ENCODE measurements around the gene RNF31.
A peak's percentile ranks its signal among the peaks of the same experiment; 100 is the strongest.
"Not testable (repeated sequence)": the region's sequence is repeated elsewhere in the genome, so short reads cannot be mapped to it uniquely, and the experiment has no call there.

RNF31 gene

DNA sequence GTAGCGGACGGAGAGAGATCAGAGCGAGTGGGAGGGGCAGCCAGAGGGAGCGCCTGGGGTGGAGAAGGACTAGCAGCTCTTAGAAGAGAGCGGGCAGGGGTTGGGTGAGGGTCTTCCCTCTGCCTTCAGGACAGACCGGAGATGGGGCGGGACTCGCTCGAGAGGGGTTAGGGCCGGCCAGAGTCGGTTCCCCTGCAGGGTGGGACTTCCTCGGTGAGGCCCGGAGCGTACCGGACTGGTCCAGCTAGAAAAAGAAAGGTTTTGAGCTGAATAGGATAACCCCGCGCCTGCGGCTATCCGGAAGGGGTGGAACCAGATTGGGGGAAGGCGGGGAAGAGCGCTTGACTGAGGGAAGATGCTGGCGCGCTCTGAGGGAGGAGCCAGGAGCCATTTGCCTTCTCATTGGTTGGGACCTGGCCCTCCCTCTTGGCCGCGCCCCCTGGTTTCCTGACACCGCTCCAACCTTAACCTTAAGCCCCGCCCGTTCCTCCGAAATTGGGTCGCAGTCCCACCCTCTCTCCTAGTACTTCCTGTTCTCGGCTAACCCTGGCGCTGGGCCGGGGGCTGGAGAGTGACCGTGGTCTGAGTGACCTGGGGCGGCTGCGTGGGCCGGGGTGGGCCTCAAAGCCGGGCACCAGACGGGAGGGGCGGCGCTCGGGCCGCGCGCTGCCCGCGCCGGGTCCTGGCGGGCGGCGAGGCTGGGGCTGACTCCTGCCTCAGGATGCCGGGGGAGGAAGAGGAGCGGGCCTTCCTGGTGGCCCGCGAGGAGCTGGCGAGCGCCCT lies at the start of gene RNF31:
Gene RNF31, plus strand, starts transcription at position 521 of the 783 bp plus-strand sequence. Its CDS starts 201 bp downstream, at position 722.
- peak; percentile 98 for DNase-seq (ENCODE audit: low spot score)

DNA sequence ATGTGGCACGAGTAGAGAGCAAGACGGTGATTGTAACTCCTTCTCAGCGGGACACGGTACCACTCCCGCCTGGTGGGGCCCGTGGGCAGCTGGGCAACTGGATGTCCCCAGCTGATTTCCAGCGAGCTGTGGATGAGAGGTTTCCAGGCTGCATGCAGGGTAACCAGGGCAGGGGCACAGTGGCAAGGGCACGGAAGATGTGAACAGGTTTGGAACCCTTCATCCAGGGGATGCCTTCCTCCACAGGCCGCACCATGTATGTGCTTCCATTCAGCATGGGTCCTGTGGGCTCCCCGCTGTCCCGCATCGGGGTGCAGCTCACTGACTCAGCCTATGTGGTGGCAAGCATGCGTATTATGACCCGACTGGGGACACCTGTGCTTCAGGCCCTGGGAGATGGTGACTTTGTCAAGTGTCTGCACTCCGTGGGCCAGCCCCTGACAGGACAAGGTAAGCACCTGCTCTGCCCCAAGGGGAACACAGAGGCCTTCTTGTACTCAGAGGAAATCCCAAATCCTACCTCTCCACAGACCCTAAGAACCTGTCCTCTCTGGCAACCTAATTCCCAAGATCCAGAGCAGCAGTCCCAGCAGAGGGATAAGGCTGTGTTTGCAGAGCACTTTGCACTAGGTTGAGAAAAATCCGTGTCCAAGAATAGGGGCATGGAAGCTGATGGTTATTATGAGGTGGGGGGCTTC lies 48.9 kb upstream of the RNF31 start:
- DNase-seq (ENCODE audit: low spot score) = no peak

- DNase-seq (ENCODE audit: low spot score) = no peak
Observed at GRCh38 chr14:24098927-24099813, 48.1 kb upstream of the RNF31 start.

GRCh38 chr14:24100197-24100981 lies 46.9 kb upstream of the RNF31 start:
- no peak for DNase-seq (ENCODE audit: low spot score)

DNA sequence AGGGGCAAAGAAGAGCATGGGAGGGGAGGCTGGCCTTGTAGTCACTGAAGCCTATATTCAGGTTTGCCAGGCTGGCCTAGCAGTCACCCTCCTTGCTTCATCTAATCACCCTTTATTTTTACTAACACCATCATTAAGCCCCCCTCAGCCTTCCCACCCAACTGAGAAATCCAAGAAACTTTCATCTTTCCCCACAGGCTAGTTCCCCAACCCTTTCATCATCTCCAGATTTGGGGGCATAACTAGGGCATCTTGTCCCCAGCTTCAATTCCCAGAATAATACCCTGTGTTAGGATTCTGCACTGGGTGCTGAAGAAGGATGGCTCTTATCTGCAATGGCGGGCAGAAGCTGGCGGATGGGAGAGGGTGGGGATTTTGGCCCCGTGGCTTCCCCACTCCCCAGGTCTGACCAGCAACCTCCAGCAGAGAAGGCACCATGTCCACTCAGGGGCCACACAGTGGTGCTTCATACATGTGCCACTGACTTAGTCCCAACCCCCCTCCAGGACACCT lies 46.3 kb upstream of the RNF31 start:
- DNase-seq (ENCODE audit: low spot score) = no peak

DNA sequence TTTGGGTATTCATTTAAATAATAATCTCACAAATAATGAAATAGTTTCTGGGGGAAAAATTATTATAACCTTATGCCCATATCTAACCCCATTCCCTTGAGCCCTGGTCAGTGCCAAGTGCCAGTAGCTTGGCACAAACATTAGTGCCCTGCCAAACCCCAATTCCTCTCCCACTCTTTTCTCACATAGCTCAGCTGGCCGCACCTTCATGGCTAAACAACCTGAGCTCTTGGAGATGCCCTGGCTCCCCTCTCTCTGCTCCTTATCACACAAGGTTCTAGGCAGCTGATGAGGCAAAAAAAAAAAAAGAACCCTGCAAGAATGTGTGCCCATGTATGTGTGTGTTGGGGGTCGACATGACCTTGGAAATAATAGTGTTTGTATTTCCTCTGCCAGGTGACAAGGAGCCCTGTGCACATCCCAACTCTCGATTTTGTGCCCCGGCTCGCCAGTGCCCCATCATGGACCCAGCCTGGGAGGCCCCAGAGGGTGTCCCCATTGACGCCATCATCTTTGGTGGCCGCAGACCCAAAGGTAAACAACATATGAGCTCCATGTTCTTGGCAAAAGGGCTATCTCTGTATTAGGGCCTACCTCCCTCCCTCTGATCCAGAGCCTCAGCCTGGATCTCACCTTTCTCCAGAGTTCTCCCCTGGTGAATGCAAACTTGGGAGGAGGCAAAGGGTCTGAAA lies 44.8 kb upstream of the RNF31 start:
- no peak for DNase-seq (ENCODE audit: low spot score)

DNA sequence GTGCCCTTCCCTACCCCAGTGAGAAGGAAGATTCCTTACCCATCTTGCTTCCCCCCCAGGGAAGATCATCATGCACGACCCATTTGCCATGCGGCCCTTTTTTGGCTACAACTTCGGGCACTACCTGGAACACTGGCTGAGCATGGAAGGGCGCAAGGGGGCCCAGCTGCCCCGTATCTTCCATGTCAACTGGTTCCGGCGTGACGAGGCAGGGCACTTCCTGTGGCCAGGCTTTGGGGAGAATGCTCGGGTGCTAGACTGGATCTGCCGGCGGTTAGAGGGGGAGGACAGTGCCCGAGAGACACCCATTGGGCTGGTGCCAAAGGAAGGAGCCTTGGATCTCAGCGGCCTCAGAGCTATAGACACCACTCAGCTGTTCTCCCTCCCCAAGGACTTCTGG lies 43.8 kb upstream of the RNF31 start:
- no peak for DNase-seq (ENCODE audit: low spot score)

- not testable (repeated sequence) for DNase-seq (ENCODE audit: low spot score)
Observed at GRCh38 chr14:24105609-24106239, 41.6 kb upstream of the RNF31 start.

DNA sequence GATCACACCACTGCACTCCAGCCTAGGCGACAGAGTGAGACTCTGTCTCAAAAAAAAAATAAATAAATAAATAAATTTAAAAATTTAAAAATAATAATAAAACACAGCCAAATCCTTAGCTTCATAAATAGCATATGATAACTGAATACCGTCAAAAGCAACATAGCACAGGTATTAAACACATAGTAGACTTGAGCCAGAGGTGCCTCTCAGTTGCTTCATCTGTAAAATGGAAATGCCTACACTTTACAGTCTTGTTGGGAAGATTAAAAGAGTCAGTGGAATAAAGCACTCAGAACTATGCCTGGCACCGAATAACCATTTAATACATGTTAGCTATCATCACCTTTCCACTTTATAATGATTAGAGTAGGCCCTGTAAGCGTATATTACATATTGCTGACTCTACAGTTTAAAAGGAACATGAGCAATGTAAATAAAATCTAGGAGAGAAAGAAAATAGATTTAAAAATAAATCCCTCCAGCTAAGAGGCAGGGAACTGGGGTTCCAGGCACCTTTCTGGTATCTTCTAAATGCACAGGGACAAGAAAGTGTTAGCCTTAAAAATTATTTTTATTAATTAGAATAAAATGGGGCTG lies 40.5 kb upstream of the RNF31 start:
- DNase-seq (ENCODE audit: low spot score) = no peak

- DNase-seq (ENCODE audit: low spot score) = no peak
Observed at GRCh38 chr14:24108336-24108874, 38.9 kb upstream of the RNF31 start.

GRCh38 chr14:24110060-24110459 lies 37.2 kb upstream of the RNF31 start:
- no peak for DNase-seq (ENCODE audit: low spot score)

DNA sequence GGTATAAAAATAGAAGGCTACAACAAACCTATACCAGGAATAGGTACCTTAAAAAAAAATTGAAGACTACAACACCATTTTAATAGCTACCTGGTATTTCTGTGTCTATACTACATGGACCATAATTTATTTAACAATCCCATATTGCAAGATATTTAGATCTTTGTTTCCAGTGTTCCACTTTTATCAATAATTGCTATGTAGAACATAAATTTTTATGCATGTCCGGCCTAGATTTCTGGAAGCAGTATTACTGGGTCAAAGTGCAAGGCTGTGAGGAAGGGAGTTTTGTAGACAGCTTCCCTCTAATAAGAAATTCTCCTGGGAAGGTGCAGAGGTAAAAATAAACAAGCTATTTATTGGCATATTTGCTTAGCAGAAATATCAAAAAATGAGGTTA lies 36.8 kb upstream of the RNF31 start:
- DNase-seq (ENCODE audit: low spot score) = no peak

- DNase-seq (ENCODE audit: low spot score) = no peak
Observed at GRCh38 chr14:24113379-24113800, 33.9 kb upstream of the RNF31 start.

GRCh38 chr14:24113801-24114531 lies 33.3 kb upstream of the RNF31 start:
- DNase-seq (ENCODE audit: low spot score) = peak; percentile 96

DNA sequence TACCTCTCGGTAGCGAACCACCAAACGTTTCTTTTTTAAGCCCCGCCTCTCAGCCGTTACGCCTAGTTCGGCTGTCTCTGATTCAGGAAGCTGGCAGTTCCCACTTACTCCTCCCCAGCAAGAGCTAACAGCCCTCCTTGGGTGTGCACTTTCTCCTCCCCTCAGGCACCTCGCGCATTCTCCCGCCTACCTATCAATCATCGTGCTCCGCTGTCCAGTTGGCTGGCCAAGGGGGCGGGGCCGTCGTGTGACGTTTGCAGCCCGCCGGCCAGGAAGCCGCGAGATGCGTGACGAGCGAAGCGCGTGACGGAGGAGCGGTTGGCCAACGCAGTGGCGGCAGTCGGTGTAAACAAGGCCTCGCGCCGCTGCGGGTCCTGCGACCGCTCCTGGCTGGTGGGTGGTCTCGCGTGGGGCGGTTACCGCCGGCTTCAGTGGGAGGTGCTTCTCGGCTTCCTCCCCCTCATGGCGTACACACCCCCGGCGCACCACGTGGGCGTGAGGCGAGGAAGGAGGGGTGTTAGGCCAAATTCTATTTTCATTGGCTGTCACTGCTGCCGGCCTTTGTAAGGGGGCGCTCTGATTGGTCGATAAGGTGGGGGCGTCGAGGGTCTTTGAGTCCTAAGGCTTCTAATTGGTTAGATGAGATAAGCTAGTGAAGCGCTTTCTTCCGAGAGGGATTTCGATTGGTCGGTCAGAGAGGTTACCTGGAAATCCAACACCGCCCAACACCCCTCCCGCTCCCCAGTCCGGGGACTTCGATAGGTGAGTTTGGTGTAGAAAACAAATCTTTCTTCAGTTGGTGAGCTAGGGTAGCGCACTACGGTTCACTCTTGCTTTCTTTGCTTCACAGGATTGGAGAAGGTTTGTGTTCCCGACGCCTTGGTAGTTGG lies 32.5 kb upstream of the RNF31 start, which contains the start of the genes DCAF11 and NRL:
Gene DCAF11, plus strand, starts transcription at position 246 of the 890 bp plus-strand sequence. CDS start 818 bp downstream, outside the sequence.
Gene NRL, minus strand, starts transcription at position 418 of the 890 bp plus-strand sequence. CDS start 32,101 bp downstream, outside the sequence.
- DNase-seq (ENCODE audit: low spot score) = peak; percentile 100

GRCh38 chr14:24115422-24116127 lies 31.7 kb upstream of the RNF31 start:
- no peak for DNase-seq (ENCODE audit: low spot score)

Data from RKO (cell line).